Measurements from ENCODE around the gene MARK1. TPM values are rescaled to one million over a fixed set of nuclear protein-coding genes. Genes with fewer than 3 reads are reported as not detected.

MARK1 gene
- total RNA-seq, 3 donors from 2014 or later, result 6.6 to 13.8 (median 9.8) TPM

GRCh38 chr1:220631238-220631815, 103.4 kb downstream of the MARK1 start:
- Histone ChIP-seq H3K27me3 (no peaks in the 10 kb centered on the region), H3K36me3 (no peaks in the 10 kb centered on the region), H3K9me3 (no peaks in the 10 kb centered on the region), H3K4me1 (no peaks in the 10 kb centered on the region), H3K27ac (no peak overlapping the region), H3K4me3 (no peak overlapping the region)
- no peak for DNase-seq (ENCODE audit: low spot score in 2 of 2)
- TF ChIP-seq POLR2AphosphoS5 (IDR thresholded peaks at IDR 0.05) (no peak), POLR2A (IDR thresholded peaks at IDR 0.05) (no peak)
- TF ChIP-seq, protein P1, sequence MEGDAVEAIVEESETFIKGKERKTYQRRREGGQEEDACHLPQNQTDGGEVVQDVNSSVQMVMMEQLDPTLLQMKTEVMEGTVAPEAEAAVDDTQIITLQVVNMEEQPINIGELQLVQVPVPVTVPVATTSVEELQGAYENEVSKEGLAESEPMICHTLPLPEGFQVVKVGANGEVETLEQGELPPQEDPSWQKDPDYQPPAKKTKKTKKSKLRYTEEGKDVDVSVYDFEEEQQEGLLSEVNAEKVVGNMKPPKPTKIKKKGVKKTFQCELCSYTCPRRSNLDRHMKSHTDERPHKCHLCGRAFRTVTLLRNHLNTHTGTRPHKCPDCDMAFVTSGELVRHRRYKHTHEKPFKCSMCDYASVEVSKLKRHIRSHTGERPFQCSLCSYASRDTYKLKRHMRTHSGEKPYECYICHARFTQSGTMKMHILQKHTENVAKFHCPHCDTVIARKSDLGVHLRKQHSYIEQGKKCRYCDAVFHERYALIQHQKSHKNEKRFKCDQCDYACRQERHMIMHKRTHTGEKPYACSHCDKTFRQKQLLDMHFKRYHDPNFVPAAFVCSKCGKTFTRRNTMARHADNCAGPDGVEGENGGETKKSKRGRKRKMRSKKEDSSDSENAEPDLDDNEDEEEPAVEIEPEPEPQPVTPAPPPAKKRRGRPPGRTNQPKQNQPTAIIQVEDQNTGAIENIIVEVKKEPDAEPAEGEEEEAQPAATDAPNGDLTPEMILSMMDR (IDR thresholded peaks at IDR 0.05), result no peak
- intact Hi-C loops (cut with DNase I; ENCODE audit: low total_unique reads), result no loop called here

DNA sequence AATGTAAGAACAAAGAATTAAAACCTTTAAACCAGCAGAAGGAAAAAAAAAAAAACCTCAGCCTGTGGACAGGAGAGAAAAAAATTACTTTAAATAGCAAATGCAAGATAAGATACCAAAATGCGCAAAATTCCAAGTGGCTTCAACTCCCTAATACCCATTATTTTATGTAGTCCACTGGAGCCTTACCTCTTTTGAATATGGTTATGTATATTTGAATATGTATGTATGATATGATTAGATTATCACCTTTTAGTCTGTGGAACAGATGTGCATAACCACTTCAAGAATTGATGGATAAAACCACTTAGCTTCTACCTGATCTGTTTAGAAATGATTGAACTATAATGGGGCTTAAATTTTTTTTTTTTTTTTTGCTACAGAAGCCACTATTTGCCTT, 109.8 kb downstream of the MARK1 start:
- no peaks in the 10 kb centered on the region for H3K36me3 ChIP-seq
- H3K4me3 ChIP-seq, result no peak overlapping the region
- no peaks in the 10 kb centered on the region for H3K4me1 ChIP-seq
- intact Hi-C loops (cut with DNase I; ENCODE audit: low total_unique reads), result no loop called here
- DNase-seq (ENCODE audit: low spot score in 2 of 2), result no peak
- no peak for TF ChIP-seq POLR2AphosphoS5 (IDR thresholded peaks at IDR 0.05)
- TF ChIP-seq, protein P1 (IDR thresholded peaks at IDR 0.05), result no peak
- no peaks in the 10 kb centered on the region for H3K9me3 ChIP-seq
- no peaks in the 10 kb centered on the region for H3K27me3 ChIP-seq
- no peak overlapping the region for H3K27ac ChIP-seq

DNA sequence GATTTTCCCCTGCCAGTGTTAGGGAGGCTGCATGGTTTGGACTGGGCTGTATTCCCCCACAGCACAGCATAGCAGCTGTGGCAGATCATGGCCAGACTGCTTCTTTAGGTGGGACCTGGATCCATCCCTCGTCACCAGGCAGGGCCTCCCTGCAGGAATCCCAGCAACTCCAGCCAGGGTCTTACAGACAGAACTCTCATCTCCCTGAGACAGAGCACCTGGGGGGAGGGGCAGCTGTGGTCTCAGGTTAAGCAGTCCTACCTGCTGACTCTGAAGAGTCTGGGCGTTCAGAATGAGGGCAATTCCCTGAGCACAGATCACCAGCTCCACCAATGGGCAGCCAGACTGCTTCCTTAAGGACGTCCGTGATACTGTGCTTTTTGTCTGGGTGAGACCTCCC, 114.3 kb downstream of the MARK1 start:
- Histone ChIP-seq H3K9me3 (no peaks in the 10 kb centered on the region), H3K27ac (no peak overlapping the region), H3K36me3 (no peaks in the 10 kb centered on the region), H3K4me1 (no peaks in the 10 kb centered on the region), H3K4me3 (no peak overlapping the region), H3K27me3 (no peaks in the 10 kb centered on the region)
- intact Hi-C loops (cut with DNase I; ENCODE audit: low total_unique reads), result no loop called here
- no peak for DNase-seq (ENCODE audit: low spot score in 2 of 2)
- TF ChIP-seq, protein P1 (IDR thresholded peaks at IDR 0.05), result no peak
- TF ChIP-seq POLR2AphosphoS5 (IDR thresholded peaks at IDR 0.05) (no peak), POLR2A (IDR thresholded peaks at IDR 0.05) (no peak)

DNA sequence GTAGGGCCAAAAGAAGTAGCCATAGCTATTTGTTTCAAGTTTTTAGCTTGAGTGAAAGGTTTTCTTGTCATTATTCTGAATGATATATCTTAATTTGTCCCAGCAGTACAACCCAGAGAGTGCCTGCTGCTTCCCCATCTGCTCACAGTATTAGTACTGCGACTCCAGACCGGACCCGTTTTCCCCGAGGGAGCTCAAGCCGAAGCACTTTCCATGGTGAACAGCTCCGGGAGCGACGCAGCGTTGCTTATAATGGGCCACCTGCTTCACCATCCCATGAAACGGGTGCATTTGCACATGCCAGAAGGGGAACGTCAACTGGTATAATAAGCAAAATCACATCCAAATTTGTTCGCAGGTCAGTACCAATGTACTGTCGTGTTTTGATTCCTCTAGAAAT, 125.1 kb downstream of the MARK1 start:
- no peak overlapping the region for H3K27ac ChIP-seq
- no peaks in the 10 kb centered on the region for H3K4me1 ChIP-seq
- H3K4me3 ChIP-seq, result no peak overlapping the region
- DNase-seq (ENCODE audit: low spot score in 2 of 2), result no peak
- H3K36me3 ChIP-seq, result no peaks in the 10 kb centered on the region
- no peaks in the 10 kb centered on the region for H3K9me3 ChIP-seq
- H3K27me3 ChIP-seq, result no peaks in the 10 kb centered on the region
- no peak for TF ChIP-seq POLR2A (IDR thresholded peaks at IDR 0.05)
- TF ChIP-seq POLR2AphosphoS5 (IDR thresholded peaks at IDR 0.05), result no peak
- TF ChIP-seq, protein P1 (IDR thresholded peaks at IDR 0.05), result no peak
- intact Hi-C loops (cut with DNase I; ENCODE audit: low total_unique reads), result no loop called here

DNA sequence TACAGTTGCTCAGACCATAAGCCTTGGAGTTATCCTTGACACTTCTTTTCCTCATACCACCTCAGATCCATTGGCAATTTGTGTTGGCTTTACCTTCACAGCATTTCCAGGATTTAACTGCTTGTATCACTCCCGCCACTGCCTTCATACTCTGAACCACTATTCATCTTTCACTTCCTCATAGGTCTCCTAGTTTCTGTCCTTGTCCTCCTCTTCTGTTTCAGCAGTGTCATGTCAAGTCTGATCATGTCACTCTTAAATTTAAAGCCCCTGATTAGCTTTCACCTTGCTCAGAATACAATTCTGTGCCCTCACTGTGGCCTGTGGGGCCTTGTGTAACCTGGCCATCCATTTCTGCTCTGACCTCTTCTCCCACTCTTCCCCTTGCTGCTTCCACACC, 127.6 kb downstream of the MARK1 start:
- Histone ChIP-seq H3K36me3 (no peaks in the 10 kb centered on the region), H3K9me3 (no peaks in the 10 kb centered on the region), H3K27me3 (no peaks in the 10 kb centered on the region), H3K4me3 (no peak overlapping the region), H3K4me1 (no peaks in the 10 kb centered on the region), H3K27ac (no peak overlapping the region)
- DNase-seq (ENCODE audit: low spot score in 2 of 2), result no peak
- intact Hi-C loops (cut with DNase I; ENCODE audit: low total_unique reads), result no loop called here
- TF ChIP-seq POLR2A (IDR thresholded peaks at IDR 0.05), result no peak
- TF ChIP-seq, protein P1 (IDR thresholded peaks at IDR 0.05), result no peak
- TF ChIP-seq POLR2AphosphoS5 (IDR thresholded peaks at IDR 0.05), result no peak
